Endothelial cell of hepatic sinusoid (primary cell): Measurements from ENCODE around the gene TEP1.
"Not testable (repeated sequence)": the region's sequence is repeated elsewhere in the genome, so short reads cannot be mapped to it uniquely, and the experiment has no call there.

Source experiments
- in situ Hi-C: cut with HindIII; loops from 2 replicates; pipeline ENCODE4 v1.10.0; 2017; ENCODE audit warnings: low sequenced_read_pairs

The TEP1 gene

GRCh38 chr14:20346713-20347112 is 66.6 kb downstream of the TEP1 start:
- in situ Hi-C loops: no loop called here

GRCh38 chr14:20345366-20345765 is 67.9 kb downstream of the TEP1 start:
- in situ Hi-C loops: no loop called here

- in situ Hi-C loops: no loop called here
These were observed 69.5 kb downstream of the TEP1 start for GRCh38 chr14:20343862-20344220.

- in situ Hi-C loops: no loop called here
These were observed 70.0 kb downstream of the TEP1 start, which contains the start of gene PARP2 for GRCh38 chr14:20343092-20343861. Gene PARP2, plus strand, starts transcription at chr14:20343635. Its CDS starts 7 bp downstream, at chr14:20343642.

- in situ Hi-C loops: no loop called here
These were observed 71.7 kb downstream of the TEP1 start for GRCh38 chr14:20341646-20342045.

- in situ Hi-C loops: not testable (repeated sequence)
These were observed 72.3 kb downstream of the TEP1 start for GRCh38 chr14:20341032-20341431.

- in situ Hi-C loops: no loop called here
These were observed 79.3 kb downstream of the TEP1 start for GRCh38 chr14:20334017-20334416.

GRCh38 chr14:20333494-20333841 is 79.8 kb downstream of the TEP1 start:
- in situ Hi-C loops: no loop called here

GRCh38 chr14:20332788-20333493 is 80.4 kb downstream of the TEP1 start, which contains the start of gene CCNB1IP1:
Gene CCNB1IP1, minus strand, starts transcription at chr14:20333279. Its CDS starts 16,756 bp downstream, at chr14:20316523.
- in situ Hi-C loops: no loop called here

- in situ Hi-C loops: no loop called here
These were observed 80.9 kb downstream of the TEP1 start for GRCh38 chr14:20332431-20332787.

GRCh38 chr14:20331053-20331613 is 82.2 kb downstream of the TEP1 start:
- in situ Hi-C loops: no loop called here

GRCh38 chr14:20329355-20329754 is 83.9 kb downstream of the TEP1 start:
- in situ Hi-C loops: no loop called here

GRCh38 chr14:20328705-20329104 is 84.6 kb downstream of the TEP1 start:
- in situ Hi-C loops: no loop called here

- in situ Hi-C loops: no loop called here
These were observed 86.1 kb downstream of the TEP1 start for GRCh38 chr14:20327005-20327869.

GRCh38 chr14:20317720-20318119 is 95.6 kb downstream of the TEP1 start:
- in situ Hi-C loops: no loop called here
